IPS-NIHi11 (cell line): ENCODE data around the gene ENO1.
A peak's percentile ranks its signal among the peaks of the same experiment; 100 is the strongest.

Source experiments
- DNase-seq: peaks from one replicate; pipeline ENCODE4 v3.0.0; 2012; ENCODE audit warnings: mixed read lengths, low spot score

The ENO1 gene

DNA sequence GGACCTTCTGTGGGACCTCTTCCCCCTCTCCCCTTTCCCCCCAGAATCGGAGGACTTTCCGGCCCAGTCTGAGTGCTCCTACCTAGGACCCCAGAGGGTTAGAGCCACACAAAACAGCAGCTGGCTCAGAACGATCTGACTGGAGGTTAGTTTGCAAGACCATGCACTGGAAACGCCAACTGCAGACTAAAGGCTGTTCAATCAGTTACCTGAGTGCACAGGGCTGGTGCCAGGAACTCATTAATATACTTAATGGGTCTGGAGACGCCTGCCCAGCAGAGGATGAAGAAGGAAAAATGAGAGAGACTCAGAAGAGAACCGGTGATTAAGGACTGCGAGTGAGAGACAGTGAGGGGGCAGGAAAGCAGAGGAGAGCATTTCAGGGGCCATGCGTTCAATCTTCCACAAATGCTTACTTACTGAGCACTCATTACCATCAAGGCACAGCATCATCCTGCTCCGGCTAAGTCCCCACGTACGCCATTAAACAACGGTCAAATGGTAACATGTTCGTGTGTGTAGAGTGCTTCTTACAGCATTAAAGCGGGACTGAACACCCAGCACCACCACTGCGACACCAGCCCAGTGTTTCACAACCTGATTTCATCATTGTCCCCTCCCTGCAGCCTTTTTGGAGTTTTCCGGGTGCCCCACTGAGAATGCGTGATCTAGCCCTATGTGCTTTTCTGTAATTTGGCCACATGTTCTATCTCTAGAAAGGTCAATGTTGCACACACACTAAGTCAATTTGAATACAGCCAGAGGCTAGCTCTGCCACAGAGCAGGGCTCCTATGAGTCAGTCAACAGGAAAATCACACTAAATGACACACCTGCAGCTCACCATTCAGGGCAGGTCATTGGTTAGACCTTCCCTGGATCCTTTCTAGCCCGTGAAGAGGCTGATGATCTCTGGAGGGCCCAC lies 7.6 kb downstream of the ENO1 start:
- no peak for DNase-seq

DNA sequence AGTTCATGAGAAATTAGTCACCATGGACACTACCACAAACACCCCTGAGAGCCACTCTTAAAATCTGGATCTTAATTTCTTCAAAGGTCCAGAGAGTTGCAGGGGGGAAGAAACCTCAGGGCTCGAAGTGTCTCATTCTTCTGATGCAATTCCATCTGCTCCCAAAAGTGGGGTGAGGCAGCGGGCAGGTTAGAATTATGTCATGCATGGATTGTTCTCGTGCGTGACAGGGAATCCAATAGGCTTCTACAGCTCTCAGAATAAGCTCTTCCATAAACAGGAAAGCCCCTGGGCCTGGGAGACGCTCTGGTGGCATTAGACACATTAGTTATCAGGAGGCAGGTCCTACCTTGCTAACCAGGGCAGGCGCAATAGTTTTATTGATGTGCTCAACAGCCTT lies 8.4 kb downstream of the ENO1 start:
- no peak for DNase-seq

DNA sequence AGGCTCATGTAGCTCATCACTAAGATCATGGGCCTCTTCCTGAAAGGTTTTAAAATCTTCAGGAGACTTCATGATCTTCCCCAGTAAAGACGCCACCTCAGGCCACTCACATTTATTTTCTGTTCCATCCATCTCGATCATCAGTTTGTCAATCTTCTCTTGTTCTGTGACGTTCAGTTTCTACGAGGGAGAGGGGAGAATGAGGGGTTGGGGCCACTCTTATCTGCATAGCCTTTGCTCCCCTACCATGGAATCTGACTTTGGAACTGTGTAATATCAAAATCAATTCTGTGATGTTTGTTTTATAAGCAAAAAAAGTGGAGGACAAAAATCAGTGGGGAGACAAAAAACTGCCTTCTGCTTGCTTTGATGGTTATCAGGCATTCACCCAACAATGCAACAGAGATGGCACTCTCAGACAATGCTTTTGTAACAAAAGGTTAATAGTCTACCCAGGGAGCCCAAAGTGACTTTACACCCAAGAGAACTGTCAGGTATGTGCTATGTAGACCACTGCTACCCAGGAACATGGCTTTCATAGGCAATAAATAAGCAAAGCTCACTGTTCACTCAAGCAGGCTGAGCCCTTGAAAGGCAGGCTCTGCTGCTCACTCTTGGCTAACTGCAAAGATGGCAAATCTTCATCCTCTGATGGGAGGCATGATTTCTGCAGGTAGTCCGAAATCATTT lies 10.5 kb downstream of the ENO1 start:
- DNase-seq = no peak

DNA sequence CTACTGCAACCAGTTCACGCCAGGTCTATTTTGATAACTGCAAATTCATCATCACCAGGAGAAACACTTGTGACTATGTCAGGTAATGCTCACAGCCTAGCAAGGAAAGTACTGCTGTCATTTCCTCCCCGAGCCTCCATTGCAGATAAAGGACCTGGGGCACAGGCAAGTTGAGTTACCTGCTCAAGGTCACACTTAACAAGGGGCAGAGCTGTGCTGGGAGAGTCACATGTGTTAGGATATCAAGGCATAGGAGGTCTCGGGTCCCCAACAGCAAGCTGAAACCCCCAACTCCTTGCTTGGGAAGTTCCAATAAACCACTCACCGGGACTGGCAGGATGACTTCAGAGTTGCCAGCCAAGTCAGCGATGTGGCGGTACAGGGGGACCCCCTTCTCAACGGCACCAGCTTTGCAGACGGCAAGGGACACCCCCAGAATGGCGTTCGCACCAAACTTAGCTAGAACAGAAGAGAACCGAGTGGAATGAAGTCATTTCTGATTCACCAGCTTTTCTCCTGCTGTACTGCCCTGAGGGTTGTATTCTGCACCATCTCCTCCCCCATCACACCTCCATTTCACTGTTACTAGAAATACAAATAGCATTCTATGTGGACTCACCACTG lies 11.6 kb downstream of the ENO1 start:
- DNase-seq = no peak

DNA sequence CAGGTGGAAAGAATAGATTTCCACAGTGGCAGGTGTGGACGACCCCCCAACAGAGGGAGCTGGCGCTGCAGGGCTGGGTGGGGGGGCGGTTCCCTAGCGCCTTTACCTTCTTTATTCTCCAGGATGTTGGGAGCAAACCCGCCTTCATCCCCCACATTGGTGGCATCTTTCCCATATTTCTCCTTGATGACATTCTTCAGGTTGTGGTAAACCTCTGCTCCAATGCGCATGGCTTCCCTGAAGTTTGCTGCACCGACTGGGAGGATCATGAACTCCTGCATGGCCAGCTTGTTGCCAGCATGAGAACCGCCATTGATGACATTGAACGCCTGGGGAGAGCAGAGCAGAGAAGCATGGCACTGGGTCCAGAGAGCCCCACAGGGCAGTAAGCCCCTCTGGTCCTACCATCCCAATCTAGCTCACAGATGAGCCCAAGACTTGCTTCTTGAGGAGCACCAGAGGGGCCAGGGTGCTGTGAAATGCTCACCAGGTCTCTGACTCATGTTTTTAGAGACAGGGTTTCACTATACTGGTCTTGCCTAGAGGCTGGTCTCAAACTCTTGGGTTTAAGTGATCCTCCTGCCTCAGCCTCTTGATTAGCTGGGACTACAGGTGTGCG lies 12.2 kb downstream of the ENO1 start:
- DNase-seq = no peak

DNA sequence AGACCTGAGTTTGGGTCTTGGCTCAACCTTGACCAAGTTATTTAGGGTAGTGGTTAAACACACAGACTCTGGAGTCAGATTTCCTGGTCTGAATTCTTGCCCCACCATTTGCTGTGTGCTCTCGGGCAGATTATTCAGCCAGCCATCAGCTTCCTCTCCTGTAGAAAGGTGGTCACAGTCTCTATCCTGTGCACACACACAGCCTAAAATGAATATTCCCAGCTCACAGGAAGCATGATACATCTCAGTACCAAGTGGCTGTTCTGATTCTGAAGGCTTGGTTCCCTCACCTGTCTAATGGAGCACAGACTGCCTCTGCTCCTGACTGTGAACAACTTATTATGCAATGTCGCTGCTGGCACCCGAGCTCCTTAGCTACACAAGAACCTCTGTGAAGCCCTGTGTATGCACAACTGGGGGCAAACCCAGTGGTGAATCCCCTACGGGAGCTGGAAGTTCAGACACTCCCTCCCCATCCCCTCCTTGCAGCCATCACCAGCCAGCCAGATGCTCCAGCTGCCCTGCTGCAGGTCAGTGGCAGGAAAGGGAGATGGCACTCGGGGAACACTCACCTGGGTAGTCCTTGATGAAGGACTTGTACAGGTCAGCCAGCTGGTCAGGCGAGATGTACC lies 13.7 kb downstream of the ENO1 start:
- no peak for DNase-seq

DNA sequence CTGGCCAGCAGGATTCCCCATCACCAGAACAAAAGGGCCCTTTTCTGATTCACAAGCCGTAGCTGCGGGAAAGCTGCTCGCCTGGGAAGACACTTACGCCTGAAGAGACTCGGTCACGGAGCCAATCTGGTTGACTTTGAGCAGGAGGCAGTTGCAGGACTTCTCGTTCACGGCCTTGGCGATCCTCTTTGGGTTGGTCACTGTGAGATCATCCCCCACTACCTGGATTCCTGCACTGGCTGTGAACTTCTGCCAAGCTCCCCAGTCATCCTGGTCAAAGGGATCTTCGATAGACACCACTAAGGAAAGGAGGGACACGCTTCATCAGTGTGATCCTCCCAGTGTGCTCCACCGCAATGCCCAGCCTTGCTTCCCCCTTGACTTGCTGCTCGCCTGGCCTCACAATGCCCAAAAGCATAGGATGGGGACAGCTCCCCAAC lies 14.7 kb downstream of the ENO1 start:
- DNase-seq = no peak

DNA sequence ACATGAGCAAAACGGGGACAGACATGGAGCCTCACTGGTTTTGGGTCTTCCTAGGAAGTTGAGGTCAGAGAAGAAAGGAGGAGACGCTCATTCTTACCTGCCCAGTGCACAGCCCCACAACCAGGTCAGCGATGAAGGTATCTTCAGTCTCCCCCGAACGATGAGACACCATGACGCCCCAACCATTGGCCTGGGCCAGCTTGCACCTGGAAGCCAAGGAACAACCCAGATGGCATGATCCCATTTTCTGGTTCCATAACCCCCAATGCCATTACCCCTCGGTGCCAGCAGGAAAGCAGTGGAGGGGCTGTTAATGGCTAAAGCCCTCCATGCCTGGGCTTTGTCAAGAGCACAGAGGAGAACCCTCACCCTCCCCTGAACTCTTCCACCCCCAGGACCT lies 15.3 kb downstream of the ENO1 start:
- DNase-seq = no peak

DNA sequence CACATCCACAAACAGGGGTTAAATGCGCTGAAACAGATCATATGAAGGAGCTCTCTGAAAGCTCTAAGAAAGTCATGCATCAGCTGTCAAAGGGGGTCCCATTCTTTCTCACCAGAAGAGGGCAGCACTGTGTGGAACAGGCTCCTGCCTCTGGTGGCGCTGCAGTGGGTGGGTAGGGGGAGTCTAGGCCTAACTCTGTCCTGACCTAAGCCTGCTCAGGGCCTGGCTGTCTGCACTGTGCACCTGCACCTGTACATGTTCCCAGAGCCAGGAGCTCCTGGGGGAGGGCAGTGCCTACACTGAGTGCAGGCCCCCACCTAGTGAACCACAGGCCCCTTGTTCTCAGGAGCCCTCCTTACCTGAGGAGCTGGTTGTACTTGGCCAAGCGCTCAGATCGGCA lies 16.0 kb downstream of the ENO1 start:
- peak; percentile 69 for DNase-seq

DNA sequence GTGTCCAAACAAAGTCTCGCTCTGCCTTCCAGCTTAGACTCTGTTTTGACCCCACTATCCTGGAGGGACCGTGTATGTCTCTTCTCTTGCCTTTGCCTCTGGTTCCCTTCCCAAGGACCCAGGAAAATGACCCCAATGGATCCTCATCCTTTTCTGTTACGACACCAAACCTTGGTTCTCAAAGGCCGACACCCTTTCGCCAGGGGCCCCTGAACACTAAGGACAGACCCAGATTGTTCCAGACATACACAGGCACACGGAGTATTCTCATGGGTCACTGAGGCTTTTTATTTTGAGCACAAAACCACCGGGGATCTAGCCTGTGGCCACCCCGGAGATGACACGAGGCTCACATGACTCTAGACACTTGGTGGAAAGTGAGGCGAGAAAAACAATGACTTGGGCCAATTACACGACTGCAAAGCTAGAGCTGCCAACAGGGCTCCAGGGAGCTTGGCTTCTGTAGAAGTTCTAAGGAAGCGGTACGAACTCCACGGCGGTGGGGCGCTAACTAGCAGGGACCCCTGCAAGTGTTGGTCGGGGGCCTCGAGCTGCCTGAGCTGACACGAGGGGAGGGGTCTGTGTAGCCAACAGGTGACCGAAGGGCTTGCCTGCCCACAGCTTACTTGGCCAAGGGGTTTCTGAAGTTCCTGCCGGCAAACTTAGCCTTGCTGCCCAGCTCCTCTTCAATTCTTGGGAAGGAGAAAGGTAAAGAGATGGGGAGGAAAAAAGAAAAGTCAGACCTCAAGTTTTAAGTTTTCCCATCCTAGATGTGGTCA lies 17.6 kb downstream of the ENO1 start:
- no peak for DNase-seq

DNA sequence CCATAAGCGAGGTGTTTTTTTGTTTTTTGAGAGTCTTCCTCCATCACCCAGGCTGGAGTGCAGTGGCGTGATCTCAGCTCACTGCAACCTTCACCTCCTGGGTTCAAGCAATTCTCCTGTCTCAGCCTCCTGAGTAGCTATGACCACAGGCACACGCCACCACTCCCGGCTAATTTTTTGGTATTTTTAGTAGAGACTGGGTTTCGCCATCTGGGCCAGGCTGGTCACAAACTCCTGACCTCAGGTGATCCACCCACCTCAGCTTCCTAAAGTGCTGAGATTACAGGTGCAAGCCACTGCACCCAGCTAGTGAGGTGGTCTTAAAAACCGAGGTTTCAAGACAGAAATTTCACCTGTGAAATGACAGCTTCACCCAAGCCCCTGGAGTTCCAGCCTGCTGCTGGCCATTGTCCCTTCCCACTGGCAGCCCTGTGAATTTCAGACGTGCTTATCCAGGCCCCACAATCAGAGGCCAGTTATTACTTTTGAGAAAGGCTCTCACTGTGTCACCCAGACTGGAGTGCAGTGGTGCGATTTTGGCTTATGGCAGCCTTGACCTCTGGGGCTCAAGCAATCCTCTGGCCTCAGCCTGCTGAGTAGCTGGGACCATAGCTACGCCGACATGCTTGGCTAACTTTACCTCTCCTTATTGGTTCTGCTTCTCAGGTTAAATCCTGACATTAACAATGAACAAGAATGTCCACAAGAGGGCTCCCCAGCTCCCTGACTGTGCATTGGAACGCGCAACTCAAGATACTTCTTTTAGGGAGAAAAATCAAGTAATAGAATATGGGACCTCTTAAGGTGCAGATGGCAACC lies 19.4 kb downstream of the ENO1 start:
- DNase-seq = peak; percentile 55

DNA sequence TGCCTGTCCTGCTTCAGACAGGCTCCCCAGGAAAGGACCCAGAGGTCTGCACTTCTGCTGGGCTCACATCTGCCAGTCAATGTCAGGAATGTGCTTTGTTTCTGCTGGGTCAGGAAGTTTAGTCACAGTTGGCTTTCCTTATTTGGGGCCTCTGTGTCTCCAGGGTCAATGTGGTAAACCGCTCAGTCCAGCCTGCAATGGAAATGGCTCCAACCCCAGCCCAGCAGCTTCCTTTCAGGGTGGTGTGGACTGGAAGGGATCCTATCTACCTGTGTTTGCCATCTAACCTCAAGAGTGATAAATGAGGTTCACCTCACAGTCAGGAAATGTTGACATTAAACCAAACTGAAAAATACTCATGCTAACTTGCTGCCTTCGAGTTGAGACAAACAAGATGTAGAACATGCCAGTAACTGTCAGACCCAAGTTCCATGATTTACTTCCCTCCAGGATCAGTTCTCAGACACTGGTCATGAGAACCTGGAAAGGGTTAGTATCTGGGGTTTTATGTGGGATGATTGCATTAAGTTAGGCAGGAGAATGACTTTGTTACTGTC lies 20.3 kb downstream of the ENO1 start:
- DNase-seq = no peak

DNA sequence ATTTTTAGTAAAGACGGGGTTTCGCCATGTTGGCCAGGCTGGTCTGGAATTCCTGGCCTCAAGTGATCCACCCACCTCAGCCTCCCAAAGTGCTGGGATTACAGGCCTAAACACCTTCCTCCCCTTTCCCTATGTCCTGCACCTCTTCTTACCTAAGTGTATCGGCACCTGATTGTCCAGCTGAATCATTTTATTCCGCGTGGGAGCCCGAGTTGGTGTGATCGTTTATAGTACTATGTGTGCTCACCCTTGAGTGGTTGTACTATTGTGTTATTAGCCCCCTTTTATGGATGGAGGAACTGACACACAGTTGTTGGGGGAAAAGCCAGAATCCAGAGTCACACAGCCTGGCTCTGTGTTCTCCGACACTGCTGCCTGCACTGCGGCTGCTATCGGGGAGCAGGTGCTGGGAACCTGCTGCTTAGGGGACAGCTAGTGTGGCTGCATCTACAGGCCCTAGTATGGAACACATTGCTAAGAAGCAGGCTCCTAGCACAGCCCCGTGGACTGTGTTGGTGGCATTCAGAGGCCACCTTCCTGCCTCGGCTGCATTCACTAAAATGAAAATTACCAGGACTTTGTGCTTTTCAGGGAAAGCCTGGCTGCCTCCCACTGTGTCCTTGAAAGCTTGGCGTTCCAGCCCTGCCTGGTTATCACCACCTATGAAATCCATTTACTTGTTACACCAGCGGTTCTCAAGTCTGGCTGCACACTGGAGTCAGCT lies 21.6 kb downstream of the ENO1 start:
- DNase-seq = no peak

DNA sequence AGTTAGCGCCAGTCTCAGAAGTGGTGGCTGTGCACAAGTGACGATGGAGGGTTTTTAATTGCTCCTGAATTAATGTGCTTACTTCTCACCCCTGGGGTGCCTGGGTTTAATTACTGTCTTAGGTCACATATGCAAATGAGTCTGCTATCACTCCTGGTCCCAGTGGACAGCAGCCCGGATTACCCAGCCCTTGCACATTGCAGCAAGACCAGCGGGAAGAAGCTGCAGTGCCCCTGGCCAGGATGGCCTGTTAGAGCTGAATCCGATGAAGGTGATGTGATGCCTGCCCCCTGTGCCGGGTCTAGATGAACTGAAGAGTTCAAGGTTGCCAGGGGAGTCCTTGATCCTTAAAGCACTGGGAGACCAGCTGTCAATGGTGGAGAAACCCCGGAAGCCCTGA lies 24.2 kb downstream of the ENO1 start:
- DNase-seq = no peak

DNA sequence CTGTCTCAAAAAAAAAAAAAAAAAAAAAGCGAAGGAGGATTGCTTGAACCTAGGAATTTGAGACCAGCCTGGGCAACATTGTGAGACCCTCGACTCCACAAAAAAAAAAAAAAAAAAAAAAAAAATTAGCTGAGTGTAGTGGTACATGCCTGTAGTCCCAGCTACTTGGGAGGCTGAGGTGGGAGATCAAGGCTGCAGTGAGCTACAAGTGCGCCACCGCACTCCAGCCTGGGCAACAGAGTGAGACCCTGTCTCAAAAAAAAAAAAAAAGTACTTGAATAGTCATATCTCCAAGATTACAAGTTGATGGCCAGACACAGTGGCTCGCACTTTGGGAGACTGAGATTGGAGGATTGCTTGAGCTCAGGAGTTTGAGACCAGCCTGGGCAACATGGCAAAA lies 27.4 kb downstream of the ENO1 start:
- no peak for DNase-seq

DNA sequence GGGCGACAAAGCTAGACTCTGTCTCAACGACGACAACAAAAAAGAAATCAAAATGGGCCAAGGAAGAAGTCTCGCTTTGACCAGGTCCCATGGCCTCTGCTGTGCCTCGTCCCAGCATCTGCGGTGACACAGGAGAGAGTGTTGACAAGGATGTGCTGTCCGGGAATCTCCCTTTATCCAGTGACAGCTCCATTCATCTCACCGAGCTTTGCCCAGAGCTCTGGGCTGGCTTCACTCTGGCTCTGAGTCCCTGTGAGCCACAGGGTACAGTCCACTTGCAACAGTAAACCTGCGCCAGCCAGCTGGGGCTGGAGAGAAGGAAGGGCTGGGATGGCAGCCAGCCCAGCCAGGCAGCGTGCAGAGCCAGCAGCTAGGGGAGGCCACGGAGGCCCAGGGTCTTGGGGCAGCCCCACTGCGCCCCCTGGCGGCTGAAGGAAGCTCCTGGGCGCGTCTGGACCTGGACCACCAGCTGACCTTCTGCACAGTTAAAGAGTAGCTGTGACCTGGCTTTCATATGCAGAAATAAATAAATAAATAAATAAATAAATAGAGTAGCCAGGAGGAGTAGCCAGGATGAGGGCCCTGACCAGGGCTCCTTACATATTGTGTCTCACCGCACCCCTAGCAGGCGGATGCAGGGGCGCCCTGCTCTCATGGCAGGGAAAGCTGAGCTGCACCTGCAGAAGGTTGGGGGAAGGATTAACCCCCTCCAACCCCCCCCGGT lies 29.7 kb downstream of the ENO1 start:
- peak; percentile 97 for DNase-seq

DNA sequence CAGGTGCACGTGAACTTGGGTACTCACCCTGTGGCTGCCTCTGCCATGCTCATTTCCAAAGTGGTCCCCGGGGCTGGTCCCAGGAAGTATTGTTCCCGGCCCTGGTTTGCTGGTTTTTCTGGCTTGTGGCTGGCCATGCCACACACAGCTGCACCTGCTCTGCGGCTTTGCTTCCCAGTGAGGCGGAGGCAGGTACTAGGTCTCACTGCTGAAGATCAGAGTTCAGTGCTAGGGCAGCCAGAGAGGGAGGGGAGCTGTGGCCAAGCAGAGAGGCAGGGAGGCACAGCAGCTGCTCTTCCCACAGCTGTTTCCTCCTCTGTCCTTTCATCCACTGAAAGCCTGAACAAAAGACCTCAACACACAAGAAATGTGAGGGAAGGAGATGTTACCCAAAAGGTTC lies 30.5 kb downstream of the ENO1 start:
- DNase-seq = no peak

DNA sequence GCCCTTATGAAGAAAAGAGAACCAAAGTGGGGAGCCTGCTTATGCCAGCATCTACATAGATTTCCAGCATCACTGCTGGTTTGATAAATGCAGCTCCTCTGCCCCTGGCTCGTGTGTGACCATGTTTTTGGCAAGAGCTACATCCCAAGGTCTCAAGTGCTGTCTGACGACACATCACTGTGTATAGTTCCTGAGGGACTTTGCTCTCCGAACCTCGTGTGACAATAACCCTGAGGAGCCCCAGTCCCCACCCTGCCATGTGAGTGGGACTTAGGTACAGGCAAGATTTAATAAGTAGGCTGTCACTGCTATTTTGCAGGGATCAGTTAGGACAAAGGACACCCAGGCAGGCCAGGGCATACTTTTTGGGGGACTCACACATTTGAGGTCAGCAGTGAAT lies 32.2 kb downstream of the ENO1 start:
- DNase-seq = no peak
